GM19467 (cell line): ENCODE measurements around the gene BEND4.
"Not testable (repeated sequence)": the region's sequence is repeated elsewhere in the genome, so short reads cannot be mapped to it uniquely, and the experiment has no call there.

Experiments
- ATAC-seq: cut with Tn5 transposase; IDR thresholded peaks from one replicate; pipeline ENCODE4 v1.9.1; 2021; ENCODE audit warnings: mild to moderate bottlenecking, moderate library complexity; ENCODE audit not compliant: unreplicated experiment

BEND4 gene

DNA sequence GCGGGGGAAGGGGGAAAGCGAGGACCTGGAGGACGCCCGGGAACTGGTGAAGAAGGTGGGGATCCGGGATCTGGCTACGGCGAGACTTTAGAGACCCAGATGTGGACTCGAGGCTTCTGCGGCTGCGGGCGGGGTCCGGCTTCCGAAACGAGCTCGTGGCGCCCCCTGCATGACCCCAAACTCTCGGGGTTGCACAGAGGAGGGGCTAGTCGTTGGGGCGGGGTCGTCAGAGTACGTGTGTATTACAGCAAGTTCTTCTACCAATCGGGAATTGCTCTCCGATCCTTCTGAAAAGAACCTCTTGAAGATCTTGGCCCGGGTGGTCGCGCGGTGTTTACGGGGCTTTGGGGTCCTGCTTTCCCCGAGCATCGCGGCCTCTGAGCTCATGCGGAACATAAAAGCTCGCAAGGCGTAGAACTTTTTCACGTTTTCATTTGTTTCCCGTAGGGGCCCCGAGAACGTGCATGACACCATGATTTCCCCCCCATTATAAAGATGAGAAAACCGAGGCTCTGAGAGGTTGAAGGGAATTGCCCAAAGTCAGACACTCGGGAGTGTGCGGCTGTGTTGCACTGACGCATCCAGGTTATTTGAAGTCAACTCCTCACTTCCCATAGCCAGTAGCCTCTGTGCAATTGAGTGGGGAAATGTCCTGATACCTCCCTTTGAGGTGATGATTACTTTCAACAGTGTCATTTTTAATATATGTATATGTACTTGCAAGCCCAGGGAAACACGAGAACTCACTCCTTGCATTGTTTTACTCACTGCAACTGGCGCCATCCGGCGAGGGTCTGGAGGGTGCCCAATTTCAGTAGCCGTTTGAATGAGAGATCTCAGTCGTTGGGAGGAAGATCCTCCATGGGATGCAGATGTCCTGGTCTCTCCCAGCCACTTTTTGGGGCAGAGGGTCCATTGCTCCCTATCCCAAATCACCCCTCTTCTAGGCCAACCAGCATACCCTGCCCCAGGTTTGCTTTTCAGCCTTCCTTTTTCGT is at the start of gene BEND4:
Gene BEND4, minus strand, starts transcription at position 149 of the 998 bp plus-strand sequence. CDS start 512 bp downstream, outside the sequence.
- peak; percentile 8 for ATAC-seq

GRCh38 chr4:42197341-42197740 is 44.9 kb upstream of the BEND4 start:
- ATAC-seq: no peak

DNA sequence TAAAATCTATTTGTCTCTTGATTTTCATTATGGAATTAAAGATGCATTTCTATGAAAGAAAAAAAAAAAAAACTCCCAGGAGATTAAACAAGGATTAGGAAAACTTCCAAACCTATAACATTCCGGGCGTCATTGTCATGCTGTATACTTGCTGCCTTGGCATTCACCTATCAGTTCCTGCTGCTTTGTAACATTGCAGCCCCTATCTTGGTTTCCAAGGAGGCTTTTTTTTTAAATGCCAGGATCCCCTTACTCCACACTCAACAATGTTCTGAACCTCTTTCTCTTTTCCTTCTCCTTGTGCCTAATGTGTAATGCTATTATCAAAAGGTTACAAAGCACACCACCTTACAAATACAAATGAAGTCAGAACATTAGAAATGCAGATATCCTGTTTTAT is 20.5 kb upstream of the BEND4 start:
- no peak for ATAC-seq

DNA sequence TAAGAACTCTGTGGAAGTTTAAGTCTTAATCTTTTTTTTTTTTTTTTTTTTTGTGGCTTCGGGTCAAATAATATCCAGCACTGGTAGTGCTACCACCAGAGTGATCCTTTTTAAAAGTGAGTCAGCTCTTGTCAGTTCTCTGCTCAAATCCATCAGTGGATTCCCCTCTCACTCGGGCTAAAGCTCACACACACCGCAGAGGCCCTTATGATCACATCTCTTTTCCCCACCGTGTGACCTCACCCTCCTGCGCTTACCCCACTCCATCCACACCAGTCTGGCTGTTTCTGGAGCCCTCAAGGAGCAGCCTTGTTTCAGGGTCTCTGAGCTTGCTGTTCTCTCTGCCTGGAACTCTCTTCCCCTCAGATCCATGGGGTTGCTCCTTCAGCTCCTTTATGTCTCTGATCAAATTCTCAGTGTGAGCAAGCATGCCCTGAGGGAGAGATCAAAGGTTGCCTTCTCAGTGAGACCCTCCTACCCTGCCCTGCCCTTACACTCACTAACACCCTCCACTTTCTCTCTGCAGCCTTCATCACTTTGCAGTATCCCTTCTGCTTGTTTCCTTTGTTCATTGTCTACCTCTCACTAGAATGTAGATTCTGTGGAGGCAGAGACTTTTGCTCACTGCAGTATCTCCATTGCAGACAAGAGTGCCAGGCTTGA is 19.8 kb upstream of the BEND4 start:
- no peak for ATAC-seq

DNA sequence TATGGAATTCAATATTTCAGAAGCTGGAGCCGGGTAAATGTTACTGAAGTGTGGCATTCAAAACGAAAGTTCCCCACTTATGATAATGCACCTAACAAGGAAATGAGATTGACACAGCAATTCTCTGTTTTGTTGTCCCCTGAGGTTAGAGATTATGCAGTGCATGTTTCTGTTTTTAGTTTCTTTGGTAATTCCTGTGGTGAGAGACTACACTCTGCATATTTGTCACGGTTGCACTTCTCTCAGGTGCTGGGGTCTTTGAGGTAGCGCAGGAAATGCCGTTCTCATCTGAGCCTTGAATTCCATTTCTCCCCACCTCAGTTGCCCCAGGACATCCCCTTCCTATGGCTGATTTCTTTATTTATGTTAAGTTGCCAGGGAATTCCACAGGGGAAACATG is 15.3 kb upstream of the BEND4 start:
- peak; percentile 100 for ATAC-seq

DNA sequence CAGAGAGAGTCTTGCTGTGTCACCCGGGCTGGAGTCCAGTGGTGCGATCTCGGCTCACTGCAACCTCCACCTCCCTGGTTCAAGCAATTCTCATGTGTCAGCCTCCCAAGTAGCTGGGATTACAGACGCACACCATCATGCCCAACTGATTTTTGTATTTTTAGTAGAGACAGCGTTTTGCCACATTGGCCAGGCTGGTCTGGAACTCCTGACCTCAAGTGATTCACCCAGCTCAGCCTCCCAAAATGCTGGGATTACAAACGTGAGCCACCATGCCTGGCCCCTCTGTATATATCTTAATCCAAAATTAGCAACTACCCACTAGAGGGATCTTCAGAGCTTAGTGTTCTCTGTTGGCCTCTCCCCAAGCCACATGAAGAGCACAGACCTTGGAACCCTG is 13.7 kb upstream of the BEND4 start:
- not testable (repeated sequence) for ATAC-seq

DNA sequence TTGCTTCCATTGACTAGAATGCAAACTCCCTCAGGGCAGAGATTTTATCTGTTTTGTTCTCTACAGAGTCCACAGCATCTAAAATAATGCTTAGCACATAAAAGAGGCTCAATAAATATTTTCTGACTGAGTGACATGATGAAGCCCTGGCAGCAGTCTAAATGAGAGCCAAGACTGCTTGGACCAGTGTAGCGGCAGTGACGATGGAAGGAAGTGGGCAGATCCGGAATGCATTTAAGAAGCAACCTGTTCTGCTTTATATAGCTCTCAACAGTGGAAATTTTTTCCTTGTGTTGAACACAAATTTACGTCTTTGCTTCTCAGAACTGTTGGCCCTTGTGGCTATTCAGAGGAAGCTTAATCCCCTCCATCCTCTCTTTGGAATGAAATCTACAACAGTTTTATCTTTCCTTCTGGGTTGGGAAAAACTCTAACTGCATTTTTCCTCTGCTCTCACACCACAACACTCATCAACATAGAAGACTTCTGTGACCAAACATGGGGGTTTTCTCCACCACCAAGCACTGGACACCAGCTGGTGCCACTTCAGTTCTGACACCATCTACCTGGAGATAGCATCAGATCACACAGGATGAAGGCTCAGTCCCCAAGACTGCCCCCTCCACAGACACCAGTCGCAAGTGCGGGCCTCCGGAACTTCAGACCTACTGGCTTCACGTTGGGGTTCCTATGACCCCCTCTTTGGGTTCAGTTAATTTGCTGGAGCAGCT is 7.0 kb upstream of the BEND4 start:
- no peak for ATAC-seq

DNA sequence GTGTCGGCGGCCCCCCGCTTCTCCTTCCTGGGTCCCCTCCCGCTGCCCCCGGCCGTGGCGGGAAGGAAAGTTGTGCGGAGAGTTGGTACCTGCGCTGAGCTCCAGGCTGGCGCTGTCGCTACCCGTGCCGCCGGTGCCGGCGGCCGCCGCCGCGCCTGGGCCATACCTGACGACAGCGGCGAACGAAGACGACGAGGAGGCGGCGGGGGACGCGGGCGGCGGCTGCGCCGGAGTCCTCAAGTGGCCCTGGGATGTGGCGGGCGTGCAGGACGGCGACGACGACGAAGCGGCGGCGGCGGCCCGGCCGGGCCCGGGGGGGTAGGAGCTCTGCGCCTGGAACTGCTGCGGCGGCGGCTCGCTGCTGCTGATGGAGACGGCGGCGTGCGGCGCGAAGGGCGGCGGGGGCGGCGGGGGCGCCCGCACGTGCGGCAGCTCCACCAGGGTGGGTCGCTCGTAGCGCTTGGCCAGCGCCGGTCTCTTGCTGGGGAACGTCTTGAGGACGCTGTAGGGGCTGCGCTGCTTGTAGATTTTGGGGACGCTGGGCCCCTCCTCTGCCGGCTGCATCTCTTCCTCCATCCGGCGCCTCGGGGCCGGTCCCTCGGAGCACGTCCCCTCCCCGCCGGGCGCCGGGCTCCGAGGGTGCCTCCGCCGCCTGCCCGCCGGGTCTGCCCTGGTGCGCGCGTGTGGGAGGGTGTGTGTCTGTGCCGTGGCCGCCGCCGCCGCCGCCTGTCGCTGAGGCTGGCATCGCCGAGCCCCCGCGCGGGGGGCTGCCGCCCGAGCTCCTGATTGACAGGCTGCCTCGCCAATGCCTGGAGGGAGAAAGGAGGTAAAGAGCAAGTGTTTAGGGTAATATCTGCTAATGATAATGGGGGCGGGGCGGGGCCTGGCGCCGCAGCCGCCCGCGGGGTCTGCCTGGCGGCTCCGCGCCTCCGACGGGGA is 618 bp downstream of the BEND4 start:
- peak; percentile 52 for ATAC-seq

DNA sequence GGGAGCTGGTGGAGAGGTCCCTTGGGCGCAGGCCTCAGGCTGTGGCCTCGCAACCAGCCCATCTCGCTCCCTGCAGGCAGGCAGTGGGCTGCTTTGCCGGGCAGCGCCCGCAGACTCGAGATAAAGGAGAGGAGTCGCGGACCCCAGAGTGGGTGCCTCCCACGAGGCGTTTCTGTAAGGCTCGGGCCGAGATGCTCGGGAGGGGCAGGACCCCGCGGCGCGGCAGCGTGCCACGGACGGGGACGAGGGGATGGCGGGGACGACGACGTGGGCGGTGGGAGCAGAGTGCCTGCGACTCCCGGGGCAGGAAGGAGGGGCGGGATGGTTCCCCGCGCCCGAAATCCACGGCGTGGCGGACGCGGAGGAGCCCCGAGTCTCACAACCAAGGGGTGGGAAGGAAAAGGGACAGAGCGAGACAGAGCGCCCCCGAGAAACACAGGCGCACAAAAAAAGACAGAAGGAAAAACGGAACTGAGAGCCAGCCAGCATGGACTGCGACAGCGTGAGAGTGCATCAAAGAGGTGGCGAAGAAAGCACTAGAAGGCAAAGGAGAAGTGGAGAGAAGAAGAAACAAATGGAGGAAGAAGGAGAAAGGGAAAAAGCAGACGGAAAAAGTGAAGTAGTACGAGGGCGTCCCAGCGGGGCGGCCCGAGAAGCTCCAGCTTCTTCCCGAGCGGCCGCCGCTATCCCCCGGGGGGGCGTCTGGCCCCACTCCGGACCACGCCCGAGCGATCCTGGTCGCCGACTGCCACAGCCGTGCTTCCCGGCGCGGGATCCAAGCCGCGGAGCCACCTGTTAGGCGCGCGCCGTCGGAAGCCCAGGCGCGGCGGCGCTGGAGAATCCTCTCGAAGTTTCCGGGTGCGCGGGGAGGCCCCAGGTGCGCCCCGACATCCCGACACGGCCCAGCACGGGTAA is 1.5 kb downstream of the BEND4 start:
- peak; percentile 39 for ATAC-seq

GRCh38 chr4:42149004-42149403 is 3.5 kb downstream of the BEND4 start:
- no peak for ATAC-seq

- ATAC-seq: no peak
These were observed 4.0 kb downstream of the BEND4 start for GRCh38 chr4:42148425-42148824.

DNA sequence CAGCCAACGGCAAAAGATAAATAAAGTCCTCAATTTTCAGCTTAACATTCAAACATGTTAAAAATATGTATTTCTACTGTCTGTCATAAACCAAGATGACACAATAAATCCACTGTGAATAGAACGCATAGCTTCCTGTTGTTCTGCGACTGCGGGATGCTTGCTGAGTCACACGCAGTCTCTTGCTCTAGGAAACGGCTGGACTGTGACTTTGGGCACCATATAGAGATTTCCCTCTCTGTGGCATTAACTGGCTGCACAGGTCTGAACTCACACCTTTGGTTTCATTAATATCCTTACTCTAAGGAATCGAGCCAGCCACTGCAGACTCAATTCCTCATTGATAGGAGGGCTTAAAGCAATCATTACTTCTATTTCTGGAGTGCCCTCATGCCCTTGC is 8.4 kb downstream of the BEND4 start:
- ATAC-seq: no peak

DNA sequence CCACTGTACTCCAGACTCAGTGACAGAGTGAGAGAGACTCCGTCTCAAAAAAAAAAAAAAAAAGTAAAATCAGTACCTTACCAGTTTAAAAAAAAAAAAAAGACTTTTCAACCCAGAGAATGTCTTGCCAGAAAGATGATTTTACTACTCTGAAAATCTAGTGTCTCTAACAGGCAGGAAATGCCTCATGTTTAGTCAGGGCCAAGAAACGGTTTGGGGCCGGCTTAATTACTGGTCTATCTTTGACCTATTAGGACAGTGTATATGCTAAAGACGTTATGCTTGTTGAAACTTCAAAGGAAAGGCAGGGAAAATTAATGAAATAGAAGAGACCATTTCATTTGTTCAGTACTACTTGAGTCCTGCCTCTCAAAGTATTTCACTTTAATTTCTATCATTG is 9.9 kb downstream of the BEND4 start:
- ATAC-seq: no peak

DNA sequence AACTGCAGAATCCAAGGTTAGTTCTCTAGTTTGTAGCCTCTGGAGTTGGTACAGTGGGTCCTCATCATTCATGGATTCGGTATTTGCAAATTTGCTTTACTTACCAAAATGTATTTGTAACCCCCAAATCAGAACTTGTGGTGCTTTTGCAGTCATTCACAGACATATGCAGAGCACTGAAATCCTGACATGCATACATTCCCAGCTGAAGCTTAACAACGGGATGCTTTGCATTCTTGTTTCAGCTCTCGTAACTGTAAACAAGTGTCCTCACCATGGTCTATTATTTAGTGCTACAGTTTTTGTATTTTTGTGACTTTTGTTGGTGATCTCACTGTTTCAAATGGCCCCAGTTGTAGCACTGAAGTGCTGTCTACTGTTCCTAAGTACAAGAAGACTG is 16.1 kb downstream of the BEND4 start:
- no peak for ATAC-seq

- no peak for ATAC-seq
These were observed 19.4 kb downstream of the BEND4 start for GRCh38 chr4:42133006-42133405.

DNA sequence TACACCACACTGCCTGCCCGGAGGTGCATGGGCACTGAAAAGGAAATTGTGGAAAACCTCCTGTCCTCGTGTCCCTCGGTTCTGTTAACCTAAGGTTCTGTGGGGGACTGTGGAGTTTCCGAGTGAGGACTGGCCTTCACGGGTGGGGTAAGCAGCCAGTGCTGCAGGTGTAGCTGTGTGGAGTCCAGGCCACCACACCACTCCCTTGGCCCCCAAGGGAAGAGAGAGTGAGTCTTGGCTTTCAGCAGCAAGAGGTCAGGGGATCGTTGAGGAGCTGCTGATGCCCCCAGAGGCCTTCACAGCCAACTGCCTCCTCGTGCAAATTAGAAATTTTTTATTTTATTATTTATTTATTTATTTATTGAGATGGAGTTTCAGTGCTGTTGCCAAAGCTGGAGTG is 20.4 kb downstream of the BEND4 start:
- no peak for ATAC-seq

DNA sequence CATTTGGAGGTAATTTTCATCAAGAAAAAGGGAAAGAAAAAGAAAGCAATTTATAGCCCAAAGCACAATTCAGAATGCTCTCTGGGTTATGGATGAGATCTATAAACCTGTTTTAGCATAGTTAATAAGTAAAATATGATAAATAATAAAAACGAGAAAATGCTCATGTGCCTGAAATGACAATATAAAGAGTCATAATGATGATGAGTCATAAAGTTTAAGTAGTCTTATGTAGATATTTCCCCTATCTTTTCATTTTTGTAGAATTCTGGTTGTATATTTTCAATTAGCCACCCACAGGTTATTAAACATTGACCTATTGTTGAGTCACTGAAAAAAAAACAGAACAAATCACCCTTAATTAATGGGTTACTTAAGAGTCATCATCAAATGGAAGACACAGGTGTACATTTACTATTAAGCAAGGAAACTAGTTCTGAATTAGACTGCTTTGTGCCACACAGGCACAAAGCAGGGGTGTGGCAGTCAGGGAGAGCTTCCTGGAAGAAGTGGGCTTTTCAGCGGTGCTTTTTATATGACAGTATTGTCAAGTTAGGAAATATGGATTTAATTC is 29.3 kb downstream of the BEND4 start:
- no peak for ATAC-seq

DNA sequence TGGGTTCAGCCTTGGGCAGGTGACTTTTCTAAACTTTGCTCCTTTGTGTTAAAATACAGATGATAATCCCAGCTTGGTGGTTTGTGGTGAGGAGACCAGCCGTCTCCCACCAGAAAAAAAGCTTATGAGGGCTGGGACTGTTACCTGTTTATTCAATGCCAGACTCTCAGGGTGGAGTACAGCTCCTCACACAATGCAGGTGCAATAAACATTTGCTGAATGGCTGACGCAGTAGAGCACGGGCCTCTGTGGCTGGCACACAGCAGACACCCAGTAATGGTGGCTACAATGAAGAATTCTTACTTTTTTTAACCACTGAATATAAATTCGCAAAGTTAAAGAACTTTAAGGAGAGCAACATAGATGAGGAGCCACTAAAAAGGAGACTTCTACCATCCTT is 30.2 kb downstream of the BEND4 start:
- no peak for ATAC-seq

DNA sequence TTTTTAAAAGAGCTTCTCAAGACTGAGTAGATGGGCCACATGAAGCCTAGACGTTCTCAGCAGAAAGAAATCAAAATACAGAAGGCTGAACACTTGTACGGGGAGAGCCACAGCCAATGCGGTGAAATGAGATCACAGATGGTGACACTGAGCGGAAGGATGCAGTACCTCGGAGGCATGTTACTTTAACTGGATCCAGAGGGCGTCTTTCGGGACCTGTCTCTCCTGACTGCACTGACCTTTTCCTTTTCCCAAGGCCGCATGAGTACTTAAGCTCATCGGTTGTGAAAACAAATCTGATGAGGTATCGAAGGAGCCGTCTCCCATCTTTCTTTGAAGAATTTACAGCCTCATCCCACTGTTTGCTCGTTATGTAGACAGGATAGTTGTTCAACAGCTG is 32.6 kb downstream of the BEND4 start:
- no peak for ATAC-seq
